WTC11 (cell line): ENCODE data around the gene MRPL24. TPM values are rescaled to one million over a fixed set of nuclear protein-coding genes. Genes with fewer than 3 reads are reported as not detected.

Source experiments
- GABPB1 ChIP-seq: sonication (generic); formaldehyde crosslinking; IDR thresholded peaks from 2 replicates; pipeline ENCODE4 v1.8.1; 2023; ENCODE audit warnings: mild to moderate bottlenecking, missing genetic modification reagents
- JAZF1 ChIP-seq: fragments of 250-450 bp; sonication (Bioruptor Pico); IDR thresholded peaks from 2 replicates; pipeline ENCODE4 v1.9.0; 2021; ENCODE audit warnings: moderate library complexity, mild to moderate bottlenecking, inconsistent platforms
- MXD4 ChIP-seq: fragments of 250-450 bp; sonication (Bioruptor Pico); IDR thresholded peaks from 2 replicates; pipeline ENCODE4 v1.8.0; 2021; ENCODE audit warnings: mild to moderate bottlenecking, moderate library complexity, borderline replicate concordance
- NFYB ChIP-seq: sonication (generic); formaldehyde crosslinking; conservative IDR thresholded peaks from 2 replicates; pipeline ENCODE4 v1.8.0; 2022; ENCODE audit warnings: low read depth, missing genetic modification reagents
- NR2C2 ChIP-seq: sonication (generic); formaldehyde crosslinking; IDR thresholded peaks from 2 replicates; pipeline ENCODE4 v1.8.0; 2022; ENCODE audit warnings: mild to moderate bottlenecking, missing genetic modification reagents
- NR3C1 ChIP-seq: sonication (generic); formaldehyde crosslinking; conservative IDR thresholded peaks from 2 replicates; pipeline ENCODE4 v1.8.1; 2023; ENCODE audit warnings: low read depth, mild to moderate bottlenecking, missing genetic modification reagents
- OVOL2 ChIP-seq: fragments of 250-450 bp; sonication (Bioruptor Pico); IDR thresholded peaks from 2 replicates; pipeline ENCODE4 v1.9.0; 2021; ENCODE audit warnings: mild to moderate bottlenecking, borderline replicate concordance
- SP1 ChIP-seq: sonication (generic); formaldehyde crosslinking; conservative IDR thresholded peaks from 2 replicates; pipeline ENCODE4 v1.8.1; 2022; ENCODE audit warnings: missing genetic modification reagents
- TP53 ChIP-seq: sonication (generic); formaldehyde crosslinking; IDR thresholded peaks from 2 replicates; pipeline ENCODE4 v1.8.1; 2023; ENCODE audit warnings: mild to moderate bottlenecking, missing genetic modification reagents
- ZNF263 ChIP-seq: sonication (generic); formaldehyde crosslinking; IDR thresholded peaks from 2 replicates; pipeline ENCODE4 v1.8.1; 2022; ENCODE audit warnings: low read depth, mild to moderate bottlenecking, moderate library complexity, missing genetic modification reagents
- total RNA-seq: library from RNA; stranded (reverse); gene quantifications from 3 replicates; pipeline ENCODE4 v1.2.3, GENCODE V29; 2021
- TF ChIP-seq, protein P1 (sequence below): fragments of 200-600 bp; IDR thresholded peaks from 2 replicates; pipeline ENCODE4 v1.8.0; 2022; ENCODE audit warnings: antibody characterized with exemption
- TF ChIP-seq, protein P2 (sequence below): fragments of 250-450 bp; sonication (Bioruptor Pico); IDR thresholded peaks from 2 replicates; pipeline ENCODE4 v1.9.0; 2021; ENCODE audit warnings: mild to moderate bottlenecking
- TF ChIP-seq, protein P3 (sequence below): sonication (generic); formaldehyde crosslinking; IDR thresholded peaks from 2 replicates; pipeline ENCODE4 v1.8.1; 2023; ENCODE audit warnings: mild to moderate bottlenecking, moderate library complexity, missing genetic modification reagents
- TF ChIP-seq, protein P4 (sequence below): sonication (generic); formaldehyde crosslinking; IDR thresholded peaks from 2 replicates; pipeline ENCODE4 v1.8.1; 2023; ENCODE audit warnings: mild to moderate bottlenecking, missing genetic modification reagents
- TF ChIP-seq, protein P5 (sequence below): sonication (generic); formaldehyde crosslinking; IDR thresholded peaks from 2 replicates; pipeline ENCODE4 v1.8.0; 2022; ENCODE audit warnings: mild to moderate bottlenecking, missing genetic modification reagents
- TF ChIP-seq, protein P6 (sequence below): sonication (generic); formaldehyde crosslinking; IDR thresholded peaks from 2 replicates; pipeline ENCODE4 v1.8.1; 2022; ENCODE audit warnings: missing genetic modification reagents, borderline replicate concordance
- TF ChIP-seq, protein P7 (sequence below): sonication (generic); formaldehyde crosslinking; IDR thresholded peaks from 2 replicates; pipeline ENCODE4 v1.8.1; 2022; ENCODE audit warnings: low read depth, missing genetic modification reagents, borderline replicate concordance
- TF ChIP-seq, protein P8 (sequence below): sonication (generic); formaldehyde crosslinking; IDR thresholded peaks from 2 replicates; pipeline ENCODE4 v1.8.0; 2022; ENCODE audit warnings: mild to moderate bottlenecking, missing genetic modification reagents
- TF ChIP-seq, protein P9 (sequence below): fragments of 250-450 bp; sonication (Bioruptor Pico); IDR thresholded peaks from 2 replicates; pipeline ENCODE4 v1.9.0; 2021; ENCODE audit warnings: mild to moderate bottlenecking
- TF ChIP-seq, protein P10 (sequence below): sonication (generic); formaldehyde crosslinking; IDR thresholded peaks from 2 replicates; pipeline ENCODE4 v1.8.0; 2023; ENCODE audit warnings: missing genetic modification reagents, mild to moderate bottlenecking, borderline replicate concordance

Gene MRPL24
- total RNA-seq, 1 experiment from 2014 or later: 35.2 TPM

DNA sequence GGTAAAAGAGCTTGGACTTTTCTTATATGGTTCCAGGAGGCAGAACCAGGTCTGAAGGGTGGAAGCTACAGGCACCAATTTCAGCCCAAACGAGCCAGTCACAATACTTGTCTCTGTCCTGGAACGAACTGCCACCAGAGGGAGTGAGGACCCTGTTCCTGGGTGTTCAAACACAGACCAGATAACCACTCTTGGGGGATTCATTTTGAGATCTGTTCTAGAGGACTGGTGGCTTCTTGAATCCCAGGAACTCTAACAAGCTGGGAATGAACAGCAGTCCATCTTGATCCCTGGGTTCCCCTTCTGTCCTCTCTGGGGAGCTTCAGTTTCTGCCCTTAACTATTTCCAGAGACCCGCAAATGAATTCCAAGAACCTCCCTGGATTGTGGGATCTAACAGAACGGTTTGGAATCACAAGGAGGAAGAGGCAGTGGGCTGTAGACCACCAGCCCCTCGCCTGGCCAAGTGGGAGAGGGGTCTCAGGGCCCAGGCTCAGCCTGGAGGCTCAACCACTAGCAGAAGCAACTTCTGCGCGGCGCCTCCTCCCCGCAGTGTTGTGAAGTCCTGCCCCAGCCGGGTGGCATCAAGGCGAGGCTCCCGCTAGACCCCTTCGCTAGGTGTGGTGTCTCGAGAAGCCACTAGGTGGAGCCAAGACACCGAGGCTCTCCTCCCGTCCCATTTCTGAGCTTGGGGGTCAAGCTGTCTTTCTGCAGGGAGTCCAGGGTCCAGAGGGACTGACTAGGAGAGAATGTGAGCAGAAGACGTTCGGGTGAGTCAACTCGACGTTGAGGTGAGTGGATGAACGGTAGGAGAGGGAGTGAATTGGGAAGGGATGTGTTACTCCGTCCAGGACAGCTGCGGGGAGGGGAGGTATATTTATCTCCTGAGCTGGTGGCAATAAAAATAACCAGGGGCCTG lies 51.6 kb downstream of the MRPL24 start (continued):
- TF ChIP-seq, protein P1, sequence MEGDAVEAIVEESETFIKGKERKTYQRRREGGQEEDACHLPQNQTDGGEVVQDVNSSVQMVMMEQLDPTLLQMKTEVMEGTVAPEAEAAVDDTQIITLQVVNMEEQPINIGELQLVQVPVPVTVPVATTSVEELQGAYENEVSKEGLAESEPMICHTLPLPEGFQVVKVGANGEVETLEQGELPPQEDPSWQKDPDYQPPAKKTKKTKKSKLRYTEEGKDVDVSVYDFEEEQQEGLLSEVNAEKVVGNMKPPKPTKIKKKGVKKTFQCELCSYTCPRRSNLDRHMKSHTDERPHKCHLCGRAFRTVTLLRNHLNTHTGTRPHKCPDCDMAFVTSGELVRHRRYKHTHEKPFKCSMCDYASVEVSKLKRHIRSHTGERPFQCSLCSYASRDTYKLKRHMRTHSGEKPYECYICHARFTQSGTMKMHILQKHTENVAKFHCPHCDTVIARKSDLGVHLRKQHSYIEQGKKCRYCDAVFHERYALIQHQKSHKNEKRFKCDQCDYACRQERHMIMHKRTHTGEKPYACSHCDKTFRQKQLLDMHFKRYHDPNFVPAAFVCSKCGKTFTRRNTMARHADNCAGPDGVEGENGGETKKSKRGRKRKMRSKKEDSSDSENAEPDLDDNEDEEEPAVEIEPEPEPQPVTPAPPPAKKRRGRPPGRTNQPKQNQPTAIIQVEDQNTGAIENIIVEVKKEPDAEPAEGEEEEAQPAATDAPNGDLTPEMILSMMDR: peak; percentile 87
- TF ChIP-seq, protein P2, sequence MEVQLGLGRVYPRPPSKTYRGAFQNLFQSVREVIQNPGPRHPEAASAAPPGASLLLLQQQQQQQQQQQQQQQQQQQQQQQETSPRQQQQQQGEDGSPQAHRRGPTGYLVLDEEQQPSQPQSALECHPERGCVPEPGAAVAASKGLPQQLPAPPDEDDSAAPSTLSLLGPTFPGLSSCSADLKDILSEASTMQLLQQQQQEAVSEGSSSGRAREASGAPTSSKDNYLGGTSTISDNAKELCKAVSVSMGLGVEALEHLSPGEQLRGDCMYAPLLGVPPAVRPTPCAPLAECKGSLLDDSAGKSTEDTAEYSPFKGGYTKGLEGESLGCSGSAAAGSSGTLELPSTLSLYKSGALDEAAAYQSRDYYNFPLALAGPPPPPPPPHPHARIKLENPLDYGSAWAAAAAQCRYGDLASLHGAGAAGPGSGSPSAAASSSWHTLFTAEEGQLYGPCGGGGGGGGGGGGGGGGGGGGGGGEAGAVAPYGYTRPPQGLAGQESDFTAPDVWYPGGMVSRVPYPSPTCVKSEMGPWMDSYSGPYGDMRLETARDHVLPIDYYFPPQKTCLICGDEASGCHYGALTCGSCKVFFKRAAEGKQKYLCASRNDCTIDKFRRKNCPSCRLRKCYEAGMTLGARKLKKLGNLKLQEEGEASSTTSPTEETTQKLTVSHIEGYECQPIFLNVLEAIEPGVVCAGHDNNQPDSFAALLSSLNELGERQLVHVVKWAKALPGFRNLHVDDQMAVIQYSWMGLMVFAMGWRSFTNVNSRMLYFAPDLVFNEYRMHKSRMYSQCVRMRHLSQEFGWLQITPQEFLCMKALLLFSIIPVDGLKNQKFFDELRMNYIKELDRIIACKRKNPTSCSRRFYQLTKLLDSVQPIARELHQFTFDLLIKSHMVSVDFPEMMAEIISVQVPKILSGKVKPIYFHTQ (CRISPR knock-in tag): no peak
- TF ChIP-seq, protein P3, sequence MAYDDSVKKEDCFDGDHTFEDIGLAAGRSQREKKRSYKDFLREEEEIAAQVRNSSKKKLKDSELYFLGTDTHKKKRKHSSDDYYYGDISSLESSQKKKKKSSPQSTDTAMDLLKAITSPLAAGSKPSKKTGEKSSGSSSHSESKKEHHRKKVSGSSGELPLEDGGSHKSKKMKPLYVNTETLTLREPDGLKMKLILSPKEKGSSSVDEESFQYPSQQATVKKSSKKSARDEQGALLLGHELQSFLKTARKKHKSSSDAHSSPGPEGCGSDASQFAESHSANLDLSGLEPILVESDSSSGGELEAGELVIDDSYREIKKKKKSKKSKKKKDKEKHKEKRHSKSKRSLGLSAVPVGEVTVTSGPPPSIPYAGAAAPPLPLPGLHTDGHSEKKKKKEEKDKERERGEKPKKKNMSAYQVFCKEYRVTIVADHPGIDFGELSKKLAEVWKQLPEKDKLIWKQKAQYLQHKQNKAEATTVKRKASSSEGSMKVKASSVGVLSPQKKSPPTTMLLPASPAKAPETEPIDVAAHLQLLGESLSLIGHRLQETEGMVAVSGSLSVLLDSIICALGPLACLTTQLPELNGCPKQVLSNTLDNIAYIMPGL (CRISPR knock-in tag): peak; percentile 70; the same call in 1 of the 2 replicates
- TF ChIP-seq, protein P4, sequence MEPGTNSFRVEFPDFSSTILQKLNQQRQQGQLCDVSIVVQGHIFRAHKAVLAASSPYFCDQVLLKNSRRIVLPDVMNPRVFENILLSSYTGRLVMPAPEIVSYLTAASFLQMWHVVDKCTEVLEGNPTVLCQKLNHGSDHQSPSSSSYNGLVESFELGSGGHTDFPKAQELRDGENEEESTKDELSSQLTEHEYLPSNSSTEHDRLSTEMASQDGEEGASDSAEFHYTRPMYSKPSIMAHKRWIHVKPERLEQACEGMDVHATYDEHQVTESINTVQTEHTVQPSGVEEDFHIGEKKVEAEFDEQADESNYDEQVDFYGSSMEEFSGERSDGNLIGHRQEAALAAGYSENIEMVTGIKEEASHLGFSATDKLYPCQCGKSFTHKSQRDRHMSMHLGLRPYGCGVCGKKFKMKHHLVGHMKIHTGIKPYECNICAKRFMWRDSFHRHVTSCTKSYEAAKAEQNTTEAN (CRISPR knock-in tag): no peak
- no peak for TF ChIP-seq OVOL2
- no peak for TF ChIP-seq NFYB (CRISPR knock-in tag)
- TF ChIP-seq, protein P5, sequence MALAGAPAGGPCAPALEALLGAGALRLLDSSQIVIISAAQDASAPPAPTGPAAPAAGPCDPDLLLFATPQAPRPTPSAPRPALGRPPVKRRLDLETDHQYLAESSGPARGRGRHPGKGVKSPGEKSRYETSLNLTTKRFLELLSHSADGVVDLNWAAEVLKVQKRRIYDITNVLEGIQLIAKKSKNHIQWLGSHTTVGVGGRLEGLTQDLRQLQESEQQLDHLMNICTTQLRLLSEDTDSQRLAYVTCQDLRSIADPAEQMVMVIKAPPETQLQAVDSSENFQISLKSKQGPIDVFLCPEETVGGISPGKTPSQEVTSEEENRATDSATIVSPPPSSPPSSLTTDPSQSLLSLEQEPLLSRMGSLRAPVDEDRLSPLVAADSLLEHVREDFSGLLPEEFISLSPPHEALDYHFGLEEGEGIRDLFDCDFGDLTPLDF (CRISPR knock-in tag): no peak
- TF ChIP-seq SP1: peak; percentile 58; the same call in 1 of the 2 replicates
- TF ChIP-seq MXD4 (CRISPR knock-in tag): no peak
- TF ChIP-seq TP53 (CRISPR knock-in tag): no peak
- no peak for TF ChIP-seq NR2C2 (CRISPR knock-in tag)
- TF ChIP-seq, protein P6, sequence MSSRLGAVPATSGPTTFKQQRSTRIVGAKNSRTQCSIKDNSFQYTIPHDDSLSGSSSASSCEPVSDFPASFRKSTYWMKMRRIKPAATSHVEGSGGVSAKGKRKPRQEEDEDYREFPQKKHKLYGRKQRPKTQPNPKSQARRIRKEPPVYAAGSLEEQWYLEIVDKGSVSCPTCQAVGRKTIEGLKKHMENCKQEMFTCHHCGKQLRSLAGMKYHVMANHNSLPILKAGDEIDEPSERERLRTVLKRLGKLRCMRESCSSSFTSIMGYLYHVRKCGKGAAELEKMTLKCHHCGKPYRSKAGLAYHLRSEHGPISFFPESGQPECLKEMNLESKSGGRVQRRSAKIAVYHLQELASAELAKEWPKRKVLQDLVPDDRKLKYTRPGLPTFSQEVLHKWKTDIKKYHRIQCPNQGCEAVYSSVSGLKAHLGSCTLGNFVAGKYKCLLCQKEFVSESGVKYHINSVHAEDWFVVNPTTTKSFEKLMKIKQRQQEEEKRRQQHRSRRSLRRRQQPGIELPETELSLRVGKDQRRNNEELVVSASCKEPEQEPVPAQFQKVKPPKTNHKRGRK: no peak
- TF ChIP-seq, protein P7, sequence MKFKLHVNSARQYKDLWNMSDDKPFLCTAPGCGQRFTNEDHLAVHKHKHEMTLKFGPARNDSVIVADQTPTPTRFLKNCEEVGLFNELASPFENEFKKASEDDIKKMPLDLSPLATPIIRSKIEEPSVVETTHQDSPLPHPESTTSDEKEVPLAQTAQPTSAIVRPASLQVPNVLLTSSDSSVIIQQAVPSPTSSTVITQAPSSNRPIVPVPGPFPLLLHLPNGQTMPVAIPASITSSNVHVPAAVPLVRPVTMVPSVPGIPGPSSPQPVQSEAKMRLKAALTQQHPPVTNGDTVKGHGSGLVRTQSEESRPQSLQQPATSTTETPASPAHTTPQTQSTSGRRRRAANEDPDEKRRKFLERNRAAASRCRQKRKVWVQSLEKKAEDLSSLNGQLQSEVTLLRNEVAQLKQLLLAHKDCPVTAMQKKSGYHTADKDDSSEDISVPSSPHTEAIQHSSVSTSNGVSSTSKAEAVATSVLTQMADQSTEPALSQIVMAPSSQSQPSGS (CRISPR knock-in tag): no peak
- TF ChIP-seq, protein P8, sequence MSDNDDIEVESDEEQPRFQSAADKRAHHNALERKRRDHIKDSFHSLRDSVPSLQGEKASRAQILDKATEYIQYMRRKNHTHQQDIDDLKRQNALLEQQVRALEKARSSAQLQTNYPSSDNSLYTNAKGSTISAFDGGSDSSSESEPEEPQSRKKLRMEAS (CRISPR knock-in tag): peak; percentile 63
- TF ChIP-seq, protein P9, sequence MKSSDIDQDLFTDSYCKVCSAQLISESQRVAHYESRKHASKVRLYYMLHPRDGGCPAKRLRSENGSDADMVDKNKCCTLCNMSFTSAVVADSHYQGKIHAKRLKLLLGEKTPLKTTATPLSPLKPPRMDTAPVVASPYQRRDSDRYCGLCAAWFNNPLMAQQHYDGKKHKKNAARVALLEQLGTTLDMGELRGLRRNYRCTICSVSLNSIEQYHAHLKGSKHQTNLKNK (CRISPR knock-in tag): no peak
- TF ChIP-seq NR3C1 (CRISPR knock-in tag): no peak
- TF ChIP-seq, protein P10, sequence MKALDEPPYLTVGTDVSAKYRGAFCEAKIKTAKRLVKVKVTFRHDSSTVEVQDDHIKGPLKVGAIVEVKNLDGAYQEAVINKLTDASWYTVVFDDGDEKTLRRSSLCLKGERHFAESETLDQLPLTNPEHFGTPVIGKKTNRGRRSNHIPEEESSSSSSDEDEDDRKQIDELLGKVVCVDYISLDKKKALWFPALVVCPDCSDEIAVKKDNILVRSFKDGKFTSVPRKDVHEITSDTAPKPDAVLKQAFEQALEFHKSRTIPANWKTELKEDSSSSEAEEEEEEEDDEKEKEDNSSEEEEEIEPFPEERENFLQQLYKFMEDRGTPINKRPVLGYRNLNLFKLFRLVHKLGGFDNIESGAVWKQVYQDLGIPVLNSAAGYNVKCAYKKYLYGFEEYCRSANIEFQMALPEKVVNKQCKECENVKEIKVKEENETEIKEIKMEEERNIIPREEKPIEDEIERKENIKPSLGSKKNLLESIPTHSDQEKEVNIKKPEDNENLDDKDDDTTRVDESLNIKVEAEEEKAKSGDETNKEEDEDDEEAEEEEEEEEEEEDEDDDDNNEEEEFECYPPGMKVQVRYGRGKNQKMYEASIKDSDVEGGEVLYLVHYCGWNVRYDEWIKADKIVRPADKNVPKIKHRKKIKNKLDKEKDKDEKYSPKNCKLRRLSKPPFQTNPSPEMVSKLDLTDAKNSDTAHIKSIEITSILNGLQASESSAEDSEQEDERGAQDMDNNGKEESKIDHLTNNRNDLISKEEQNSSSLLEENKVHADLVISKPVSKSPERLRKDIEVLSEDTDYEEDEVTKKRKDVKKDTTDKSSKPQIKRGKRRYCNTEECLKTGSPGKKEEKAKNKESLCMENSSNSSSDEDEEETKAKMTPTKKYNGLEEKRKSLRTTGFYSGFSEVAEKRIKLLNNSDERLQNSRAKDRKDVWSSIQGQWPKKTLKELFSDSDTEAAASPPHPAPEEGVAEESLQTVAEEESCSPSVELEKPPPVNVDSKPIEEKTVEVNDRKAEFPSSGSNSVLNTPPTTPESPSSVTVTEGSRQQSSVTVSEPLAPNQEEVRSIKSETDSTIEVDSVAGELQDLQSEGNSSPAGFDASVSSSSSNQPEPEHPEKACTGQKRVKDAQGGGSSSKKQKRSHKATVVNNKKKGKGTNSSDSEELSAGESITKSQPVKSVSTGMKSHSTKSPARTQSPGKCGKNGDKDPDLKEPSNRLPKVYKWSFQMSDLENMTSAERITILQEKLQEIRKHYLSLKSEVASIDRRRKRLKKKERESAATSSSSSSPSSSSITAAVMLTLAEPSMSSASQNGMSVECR (CRISPR knock-in tag): no peak
- no peak for TF ChIP-seq JAZF1 (CRISPR knock-in tag)
- TF ChIP-seq GABPB1 (CRISPR knock-in tag): no peak
- no peak for TF ChIP-seq ZNF263
